Activated naive CD4-positive, alpha-beta T cell treated with anti-CD3 and anti-CD28 coated beads for 36 hours (primary cell): ENCODE data around the gene SV2B. TPM values are rescaled to one million over a fixed set of nuclear protein-coding genes. Genes with fewer than 3 reads are reported as not detected.

Source experiments
- CTCF ChIA-PET: fragments of 350-600 bp; sonication (Branson Sonifier 250); formaldehyde crosslinking; loops from one replicate; lab custom pipeline; 2021; ENCODE audit warnings: antibody characterized with exemption; lab: Charles Lee
- DNase-seq: peaks from one replicate; pipeline ENCODE4 v3.0.0-alpha.2; 2020
- H3K27ac Mint-ChIP-seq: one replicate; pipeline ENCODE4 v1.8.0; 2021; ENCODE audit warnings: mild to moderate bottlenecking, mixed read lengths
- H3K27me3 Mint-ChIP-seq: one replicate; pipeline ENCODE4 v1.8.0; 2021; ENCODE audit warnings: low read depth, mixed read lengths
- H3K36me3 Mint-ChIP-seq: one replicate; pipeline ENCODE4 v1.8.0; 2021; ENCODE audit warnings: low read depth, mixed read lengths
- H3K4me1 Mint-ChIP-seq: one replicate; pipeline ENCODE4 v1.8.0; 2021; ENCODE audit warnings: low read depth, mixed read lengths
- H3K4me3 Mint-ChIP-seq: one replicate; pipeline ENCODE4 v1.8.0; 2021; ENCODE audit warnings: mild to moderate bottlenecking, moderate library complexity, mixed read lengths
- H3K9me3 Mint-ChIP-seq: one replicate; pipeline ENCODE4 v1.8.0; 2021; ENCODE audit warnings: mixed read lengths
- intact Hi-C: fragments of 100-400 bp; cut with micrococcal nuclease; formaldehyde crosslinking; loops from one replicate; pipeline ENCODE4 v1.15.1; 2023
- total RNA-seq, 2 experiments: library from RNA; stranded (reverse); gene quantifications; one replicate each; pipeline ENCODE4 v1.2.3, GENCODE V29; 2021

Gene SV2B
- total RNA-seq, 2 experiments from 2014 or later, result 0.07 TPM

DNA sequence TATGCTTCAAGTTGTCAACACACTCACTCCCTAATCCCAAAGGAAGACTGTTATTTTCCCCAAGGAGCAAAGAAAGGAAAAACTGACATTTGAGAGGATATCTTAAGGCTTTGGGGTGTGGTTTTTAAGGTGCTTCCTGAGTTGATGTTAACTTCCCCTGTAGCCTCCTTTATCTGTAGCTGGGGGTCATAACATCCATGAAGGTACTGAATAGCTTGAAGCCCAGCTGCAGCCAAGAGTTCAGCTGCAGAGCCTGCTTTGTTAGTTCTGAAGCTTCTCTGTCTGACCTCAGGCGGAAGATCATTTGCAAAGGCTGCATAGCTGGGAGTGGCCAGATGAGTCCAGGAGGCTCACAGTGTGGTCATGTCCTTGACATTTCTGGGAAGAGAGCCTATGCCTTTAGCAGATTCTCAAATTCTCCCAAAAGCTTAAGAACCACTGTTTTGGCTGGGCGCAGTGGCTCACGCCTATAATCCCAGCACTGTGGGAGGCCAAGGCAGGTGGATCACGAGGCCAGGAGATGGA is 165.4 kb downstream of the SV2B start:
- CTCF ChIA-PET, result interaction anchor here (1.2 kb wide), 1 partner anchor 209 kb away, joined by 7 read pairs; no protein-coding TSS in a partner anchor
- Mint-ChIP-seq H3K9me3 (no peaks in the 10 kb centered on the region), H3K4me1 (no peaks in the 10 kb centered on the region), H3K27ac (no peak overlapping the region), H3K4me3 (no peak overlapping the region), H3K27me3 (peaks cover under 1% of the 10 kb centered on the region), H3K36me3 (no peaks in the 10 kb centered on the region)
- intact Hi-C loops, result no loop called here
- DNase-seq, result no peak

DNA sequence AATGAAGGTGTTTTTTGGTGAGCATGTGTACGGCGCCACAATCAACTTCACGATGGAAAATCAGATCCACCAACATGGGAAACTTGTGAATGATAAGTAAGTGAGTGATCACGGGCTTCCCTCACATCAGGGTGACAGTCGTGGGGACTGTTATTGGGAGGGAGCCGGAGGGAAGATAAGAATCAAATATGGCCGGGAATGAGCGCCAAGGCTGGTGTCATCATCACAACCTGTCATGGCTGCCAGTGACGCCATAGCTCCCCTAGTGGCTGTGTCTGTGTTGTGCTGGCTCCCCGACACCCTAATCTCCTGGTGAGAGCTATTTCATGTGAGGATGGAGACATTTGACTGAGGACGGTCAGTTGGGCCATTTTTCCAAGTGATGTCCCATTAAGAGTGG is 168.5 kb downstream of the SV2B start:
- intact Hi-C loops, result no loop called here
- H3K9me3 Mint-ChIP-seq, result no peaks in the 10 kb centered on the region
- H3K36me3 Mint-ChIP-seq, result no peaks in the 10 kb centered on the region
- peak; percentile 35 for DNase-seq
- H3K4me1 Mint-ChIP-seq, result peaks cover 3% of the 10 kb centered on the region
- H3K27ac Mint-ChIP-seq, result no peak overlapping the region
- CTCF ChIA-PET, result interaction anchor here (0.6 to 2.9 kb wide), 10 partner anchors 10 to 781 kb away, joined by 3 to 23 read pairs (median 4); no protein-coding TSS in a partner anchor
- no peak overlapping the region for H3K4me3 Mint-ChIP-seq
- H3K27me3 Mint-ChIP-seq, result peaks cover 5% of the 10 kb centered on the region

DNA sequence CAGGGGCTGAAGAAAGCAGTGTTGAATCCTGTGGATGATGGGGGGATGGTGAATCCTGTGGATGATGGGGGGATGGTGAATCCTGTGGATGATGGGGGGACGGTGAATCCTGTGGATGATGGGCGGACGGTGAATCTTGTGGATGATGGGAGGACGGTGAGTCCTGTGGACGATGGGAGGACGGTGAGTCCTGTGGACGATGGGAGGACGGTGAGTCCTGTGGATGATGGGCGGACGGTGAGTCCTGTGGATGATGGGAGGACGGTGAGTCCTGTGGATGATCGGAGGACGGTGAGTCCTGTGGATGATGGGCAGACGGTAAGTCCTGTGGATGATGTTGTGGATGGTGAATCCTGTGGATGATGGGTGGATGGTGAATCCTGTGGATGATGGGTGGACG is 170.7 kb downstream of the SV2B start:
- Mint-ChIP-seq H3K9me3 (no peaks in the 10 kb centered on the region), H3K4me3 (no peak overlapping the region), H3K27me3 (peaks cover 5% of the 10 kb centered on the region), H3K36me3 (no peaks in the 10 kb centered on the region), H3K27ac (no peak overlapping the region), H3K4me1 (peaks cover 3% of the 10 kb centered on the region)
- intact Hi-C loops, result loop anchor here (1.0 to 2.0 kb wide), 4 partner anchors 46 to 315 kb away; partner anchors contain the start of gene VPS33B
- no peak for DNase-seq
- CTCF ChIA-PET, result interaction anchor here (0.6 to 2.9 kb wide), 8 partner anchors 12 to 427 kb away, joined by 3 to 23 read pairs (median 5); partner anchors contain the start of gene RCCD1

DNA sequence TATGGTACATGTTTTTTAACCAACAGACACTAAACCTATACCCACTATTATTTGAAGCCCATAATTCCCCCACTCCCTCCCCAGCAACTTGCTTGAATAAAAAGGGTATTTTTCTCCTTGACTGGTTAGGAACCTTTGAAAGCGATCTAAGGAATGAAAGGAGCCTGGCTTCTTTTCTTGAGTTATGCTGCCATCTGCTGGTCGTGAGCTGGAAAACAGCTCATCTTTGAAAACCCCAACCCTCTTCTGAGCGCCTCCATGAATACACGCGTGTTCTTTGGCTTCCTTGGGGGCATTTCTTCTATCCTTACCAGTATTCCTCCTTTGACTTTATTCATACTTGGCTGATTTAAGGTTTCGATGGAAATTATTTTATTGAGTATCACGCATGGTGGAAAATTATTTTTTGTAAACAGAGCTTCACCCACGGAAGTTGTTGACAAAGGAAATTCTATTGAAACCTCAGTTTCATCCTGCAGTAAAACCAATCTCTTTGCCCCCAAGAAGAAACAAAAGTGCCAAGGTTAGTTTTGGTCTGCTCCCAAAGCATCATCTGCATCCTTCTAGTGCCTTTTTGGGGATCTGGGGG is 171.6 kb downstream of the SV2B start:
- Mint-ChIP-seq H3K4me1 (peaks cover 3% of the 10 kb centered on the region), H3K9me3 (peaks cover 4% of the 10 kb centered on the region), H3K4me3 (no peak overlapping the region), H3K27me3 (peaks cover 5% of the 10 kb centered on the region), H3K36me3 (no peaks in the 10 kb centered on the region), H3K27ac (no peak overlapping the region)
- DNase-seq, result peak; percentile 77
- intact Hi-C loops, result loop anchor here (1.0 to 2.0 kb wide), 4 partner anchors 47 to 316 kb away; partner anchors contain the start of gene VPS33B
- CTCF ChIA-PET, result interaction anchor here (0.6 to 3.5 kb wide), 33 partner anchors 11 to 450 kb away, joined by 3 to 78 read pairs (median 4); partner anchors contain the start of genes HDDC3, RCCD1 and SV2B

DNA sequence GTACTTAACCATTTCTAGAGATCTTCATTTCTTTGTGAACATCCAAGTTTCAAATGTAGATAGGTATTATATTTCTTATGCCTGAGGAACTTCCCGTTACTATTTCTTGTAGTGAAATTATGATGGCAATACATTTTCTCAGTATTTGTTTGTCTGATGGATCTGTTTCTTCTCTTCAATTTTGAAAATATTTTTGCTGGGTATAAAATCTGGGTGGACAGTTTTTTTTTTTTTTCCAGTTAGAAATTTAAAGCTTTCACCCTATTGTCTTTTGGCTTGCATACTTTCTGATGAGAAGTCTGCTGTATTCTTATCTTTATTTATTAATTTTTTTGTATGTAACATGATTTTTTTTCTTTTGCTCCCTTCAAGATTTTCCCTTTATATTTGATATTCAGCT is 175.8 kb downstream of the SV2B start:
- H3K27ac Mint-ChIP-seq, result no peak overlapping the region
- H3K9me3 Mint-ChIP-seq, result peaks cover 4% of the 10 kb centered on the region
- no peaks in the 10 kb centered on the region for H3K36me3 Mint-ChIP-seq
- H3K4me1 Mint-ChIP-seq, result peaks cover 3% of the 10 kb centered on the region
- no peak overlapping the region for H3K4me3 Mint-ChIP-seq
- intact Hi-C loops, result no loop called here
- no peak for DNase-seq
- peaks cover under 1% of the 10 kb centered on the region for H3K27me3 Mint-ChIP-seq
- CTCF ChIA-PET, result interaction anchor here (0.7 to 1.5 kb wide), 3 partner anchors 219 to 774 kb away, joined by 3 to 4 read pairs (median 3); no protein-coding TSS in a partner anchor

DNA sequence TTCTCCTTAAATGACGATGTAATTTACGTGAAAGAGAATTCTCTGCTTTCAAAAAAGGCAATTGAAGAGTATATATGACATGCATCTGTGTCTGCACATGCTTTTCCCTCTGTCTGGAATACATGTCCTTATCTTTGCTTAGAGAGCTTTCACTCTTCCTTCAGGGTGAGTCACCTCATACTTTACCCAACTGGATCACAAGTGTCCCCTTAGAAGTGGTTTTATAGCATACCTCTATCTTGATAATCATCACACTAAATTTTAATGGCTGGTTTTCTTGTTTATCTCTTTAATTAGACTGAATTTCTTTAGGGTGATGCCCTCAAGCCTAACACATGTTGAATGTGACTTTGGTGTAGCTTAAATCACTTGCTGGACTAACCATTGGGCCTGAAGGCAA is 178.9 kb downstream of the SV2B start:
- no peak for DNase-seq
- Mint-ChIP-seq H3K4me1 (no peaks in the 10 kb centered on the region), H3K27ac (no peak overlapping the region), H3K9me3 (peaks cover 4% of the 10 kb centered on the region), H3K27me3 (no peaks in the 10 kb centered on the region), H3K4me3 (no peak overlapping the region), H3K36me3 (no peaks in the 10 kb centered on the region)
- intact Hi-C loops, result no loop called here
- CTCF ChIA-PET, result interaction anchor here (0.8 kb wide), 1 partner anchor 31 kb away, joined by 3 read pairs; no protein-coding TSS in a partner anchor

DNA sequence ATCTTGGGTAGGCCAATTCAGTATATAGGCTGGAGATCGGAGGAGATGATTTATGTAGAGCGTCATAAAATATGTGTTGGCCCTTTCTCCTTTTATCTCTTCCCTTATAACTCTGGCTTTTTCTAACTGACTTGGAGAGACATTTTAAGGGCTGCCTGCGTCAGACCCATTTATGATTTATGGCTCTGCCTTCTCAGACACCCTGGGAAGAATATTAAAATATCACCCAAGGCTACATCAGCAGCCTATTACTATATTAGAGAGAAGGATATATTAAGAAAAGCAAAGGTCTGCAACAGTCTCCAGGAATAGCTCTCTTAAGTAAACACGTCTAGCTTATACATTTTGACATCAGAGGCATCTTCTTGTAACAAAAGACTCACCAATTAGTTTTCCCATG is 179.4 kb downstream of the SV2B start:
- CTCF ChIA-PET, result interaction anchor here (0.8 kb wide), 1 partner anchor 32 kb away, joined by 3 read pairs; no protein-coding TSS in a partner anchor

DNA sequence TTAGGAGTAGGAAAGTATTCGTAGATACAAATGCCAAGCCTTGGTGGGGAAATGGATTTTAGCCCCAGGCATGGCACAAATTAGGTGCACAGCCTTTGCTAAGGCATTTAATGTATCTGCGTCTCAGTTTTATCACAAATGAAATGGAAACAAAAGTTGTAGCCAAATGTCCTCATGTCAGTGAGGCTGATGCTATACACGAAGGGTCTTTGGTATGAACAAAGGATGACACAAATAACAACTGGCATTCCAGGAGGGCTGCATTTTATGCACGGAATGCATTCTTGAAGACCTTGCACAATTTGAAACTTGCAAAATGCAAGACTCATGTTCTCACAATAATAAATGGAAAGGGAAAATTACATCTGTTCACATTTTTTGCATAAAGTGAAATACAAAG is 181.9 kb downstream of the SV2B start:
- Mint-ChIP-seq H3K4me1 (no peaks in the 10 kb centered on the region), H3K4me3 (no peak overlapping the region), H3K9me3 (no peaks in the 10 kb centered on the region), H3K27ac (no peak overlapping the region), H3K36me3 (no peaks in the 10 kb centered on the region), H3K27me3 (no peaks in the 10 kb centered on the region)
- CTCF ChIA-PET, result no interaction called here
- intact Hi-C loops, result no loop called here
- DNase-seq, result no peak

More for the DNA sequence above, 179.4 kb downstream of the SV2B start:
- no peaks in the 10 kb centered on the region for H3K27me3 Mint-ChIP-seq
- H3K36me3 Mint-ChIP-seq, result no peaks in the 10 kb centered on the region
- no peak overlapping the region for H3K4me3 Mint-ChIP-seq
- no peaks in the 10 kb centered on the region for H3K4me1 Mint-ChIP-seq
- peaks cover 4% of the 10 kb centered on the region for H3K9me3 Mint-ChIP-seq
- H3K27ac Mint-ChIP-seq, result no peak overlapping the region
- intact Hi-C loops, result no loop called here
- no peak for DNase-seq

DNA sequence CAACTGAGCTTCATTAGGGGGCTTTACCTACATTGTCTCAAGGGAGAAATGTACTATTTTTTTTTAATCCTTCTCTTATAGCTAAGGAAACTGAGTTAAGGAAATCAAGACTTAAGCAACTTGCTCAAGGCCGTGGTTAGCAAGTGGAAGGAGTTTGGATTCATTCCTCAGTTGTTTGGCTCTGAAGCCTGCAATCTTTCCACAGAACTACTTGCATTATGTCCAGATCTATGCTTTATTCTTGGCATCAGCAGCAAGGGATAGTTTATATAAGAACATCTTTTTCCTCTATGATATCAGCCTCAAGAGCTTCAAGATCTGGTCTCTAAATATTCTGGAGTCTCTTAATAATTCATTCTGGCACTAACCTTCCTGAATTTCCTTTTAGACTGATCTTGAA is 182.4 kb downstream of the SV2B start:
- Mint-ChIP-seq H3K36me3 (no peaks in the 10 kb centered on the region), H3K9me3 (no peaks in the 10 kb centered on the region), H3K27me3 (no peaks in the 10 kb centered on the region), H3K27ac (no peak overlapping the region), H3K4me1 (no peaks in the 10 kb centered on the region), H3K4me3 (no peak overlapping the region)
- intact Hi-C loops, result no loop called here
- CTCF ChIA-PET, result interaction anchor here (0.8 kb wide), 1 partner anchor 15 kb away, joined by 3 read pairs; no protein-coding TSS in a partner anchor
- no peak for DNase-seq

DNA sequence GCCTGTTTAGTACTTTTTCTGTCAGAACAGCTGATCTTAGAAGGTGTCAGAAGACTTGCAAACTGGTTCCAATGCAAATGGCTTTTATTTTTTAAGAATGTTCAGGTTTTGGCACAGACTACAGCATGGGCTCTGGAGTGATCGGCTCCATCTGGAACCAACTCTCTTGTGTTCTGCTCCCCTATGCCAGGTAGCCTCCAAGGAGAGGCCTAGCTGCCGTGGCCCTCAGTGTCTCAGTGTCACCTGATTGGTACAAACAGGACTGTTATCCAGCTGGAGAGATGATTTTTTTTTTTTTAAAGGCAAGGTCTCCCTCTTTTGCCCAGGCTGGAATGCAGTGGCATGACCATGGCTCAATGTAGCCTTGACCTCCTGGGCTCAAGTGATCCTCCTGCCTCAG is 183.1 kb downstream of the SV2B start:
- no peaks in the 10 kb centered on the region for H3K4me1 Mint-ChIP-seq
- H3K27ac Mint-ChIP-seq, result no peak overlapping the region
- no peaks in the 10 kb centered on the region for H3K9me3 Mint-ChIP-seq
- no peaks in the 10 kb centered on the region for H3K27me3 Mint-ChIP-seq
- DNase-seq, result no peak
- H3K4me3 Mint-ChIP-seq, result no peak overlapping the region
- intact Hi-C loops, result no loop called here
- CTCF ChIA-PET, result interaction anchor here (0.6 to 1.0 kb wide), 3 partner anchors 11 to 16 kb away, joined by 3 read pairs; no protein-coding TSS in a partner anchor
- H3K36me3 Mint-ChIP-seq, result no peaks in the 10 kb centered on the region

DNA sequence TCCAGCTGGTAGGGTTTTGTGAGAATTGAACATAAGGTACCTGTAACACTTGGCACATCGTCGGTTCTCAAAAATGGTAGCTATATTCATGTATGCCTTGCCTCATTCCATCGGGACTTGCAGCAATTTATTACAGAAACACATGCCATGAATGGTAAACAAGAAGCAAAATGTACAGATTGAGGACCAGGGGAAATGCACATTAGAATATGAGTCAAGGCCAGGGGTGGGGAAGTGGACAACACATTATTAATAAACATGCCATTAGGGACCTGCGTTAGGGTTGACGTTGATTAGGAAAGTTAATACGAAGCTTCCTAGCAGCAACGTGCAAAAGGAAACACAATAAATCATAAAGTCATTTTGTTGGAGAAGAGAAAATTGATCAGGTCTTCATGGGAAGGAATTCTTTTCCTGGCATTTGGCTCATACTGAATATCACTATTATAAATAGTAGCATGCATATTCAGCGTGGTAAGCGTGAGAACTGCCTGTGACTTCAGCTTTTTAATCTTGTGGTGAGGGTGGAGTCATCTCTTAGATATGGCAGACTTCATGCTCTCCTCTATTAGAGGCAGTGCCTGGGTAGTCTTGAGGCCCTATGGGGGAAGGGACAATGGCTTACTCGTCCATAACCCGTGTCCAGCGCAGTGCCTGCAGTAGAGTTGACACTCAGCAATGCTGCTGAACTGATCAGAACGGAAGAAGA is 184.9 kb downstream of the SV2B start:
- H3K9me3 Mint-ChIP-seq, result no peaks in the 10 kb centered on the region
- DNase-seq, result no peak
- H3K4me3 Mint-ChIP-seq, result no peak overlapping the region
- H3K36me3 Mint-ChIP-seq, result no peaks in the 10 kb centered on the region
- H3K27ac Mint-ChIP-seq, result no peak overlapping the region
- no peaks in the 10 kb centered on the region for H3K4me1 Mint-ChIP-seq
- CTCF ChIA-PET, result interaction anchor here (1.6 kb wide), 1 partner anchor 13 kb away, joined by 5 read pairs; no protein-coding TSS in a partner anchor
- intact Hi-C loops, result no loop called here
- no peaks in the 10 kb centered on the region for H3K27me3 Mint-ChIP-seq

DNA sequence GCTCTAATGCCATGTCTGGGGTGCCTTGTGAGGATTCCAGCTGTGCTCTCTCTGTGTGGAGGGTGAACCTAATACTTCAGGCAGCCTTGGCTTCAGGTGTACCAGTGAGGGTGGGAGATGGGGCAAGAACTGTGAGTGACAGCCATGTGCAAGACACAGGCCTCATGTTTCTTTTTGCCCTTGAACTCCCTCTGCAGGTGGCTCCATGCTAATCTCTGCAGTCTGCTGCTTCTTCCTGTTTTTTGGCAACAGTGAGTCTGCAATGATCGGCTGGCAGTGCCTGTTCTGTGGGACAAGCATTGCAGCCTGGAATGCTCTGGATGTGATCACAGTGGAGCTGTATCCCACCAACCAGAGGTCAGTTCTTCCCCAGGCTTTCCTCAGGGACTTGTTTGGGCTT is 189.3 kb downstream of the SV2B start:
- Mint-ChIP-seq H3K27ac (no peak overlapping the region), H3K4me1 (no peaks in the 10 kb centered on the region), H3K4me3 (no peak overlapping the region), H3K27me3 (no peaks in the 10 kb centered on the region), H3K36me3 (no peaks in the 10 kb centered on the region), H3K9me3 (no peaks in the 10 kb centered on the region)
- CTCF ChIA-PET, result interaction anchor here (0.6 kb wide), 1 partner anchor 19 kb away, joined by 3 read pairs; no protein-coding TSS in a partner anchor
- intact Hi-C loops, result no loop called here
- peak; percentile 32 for DNase-seq
